ENCODE results near the gene PRXL2B. TPM values are rescaled to one million over a fixed set of nuclear protein-coding genes. Genes with fewer than 3 reads are reported as not detected.
A peak's percentile ranks its signal among the peaks of the same experiment; 100 is the strongest.
"Not testable (repeated sequence)": the region's sequence is repeated elsewhere in the genome, so short reads cannot be mapped to it uniquely, and the experiment has no call there.

The PRXL2B gene
- total and polyA plus RNA-seq, 7 donors = 0.97 to 3.9 (median 2.6) TPM

- Histone ChIP-seq H3K27ac (peak overlapping the region; percentile 83), H3K9me3 (no peaks in the 10 kb centered on the region), H3K27me3 (ENCODE audit: insufficient read depth in 3 of 3, low read length in 2 of 3) (peaks cover 0 to 39% (median 9%) of the 10 kb centered on the region in 3 donors), H3K4me3 (peak overlapping the region; percentile 66), H3K36me3 (ENCODE audit: insufficient read depth in 1 of 2, low read depth in 1 of 2) (no peaks in the 10 kb centered on the region), H3K4me1 (peaks cover 15% of the 10 kb centered on the region)
- ATAC-seq = peak; percentile 31 to 42 (median 40)
- peak; percentile 81 to 84 for DNase-seq
- WGBS, 3 donors = 0 to 3% (median 1%) methylated on average over 35 to 52 of the region's 52 CpGs
- no peak for TF ChIP-seq CTCF (IDR thresholded peaks at IDR 0.05)
- intact Hi-C loops (cut with DNase I) = loop anchor here in 1 of 2 donors (5.0 kb wide), 1 partner anchor 84 kb away; no protein-coding TSS in a partner anchor
Observed at GRCh38 chr1:2546515-2547209, 39.9 kb upstream of the PRXL2B start.

DNA sequence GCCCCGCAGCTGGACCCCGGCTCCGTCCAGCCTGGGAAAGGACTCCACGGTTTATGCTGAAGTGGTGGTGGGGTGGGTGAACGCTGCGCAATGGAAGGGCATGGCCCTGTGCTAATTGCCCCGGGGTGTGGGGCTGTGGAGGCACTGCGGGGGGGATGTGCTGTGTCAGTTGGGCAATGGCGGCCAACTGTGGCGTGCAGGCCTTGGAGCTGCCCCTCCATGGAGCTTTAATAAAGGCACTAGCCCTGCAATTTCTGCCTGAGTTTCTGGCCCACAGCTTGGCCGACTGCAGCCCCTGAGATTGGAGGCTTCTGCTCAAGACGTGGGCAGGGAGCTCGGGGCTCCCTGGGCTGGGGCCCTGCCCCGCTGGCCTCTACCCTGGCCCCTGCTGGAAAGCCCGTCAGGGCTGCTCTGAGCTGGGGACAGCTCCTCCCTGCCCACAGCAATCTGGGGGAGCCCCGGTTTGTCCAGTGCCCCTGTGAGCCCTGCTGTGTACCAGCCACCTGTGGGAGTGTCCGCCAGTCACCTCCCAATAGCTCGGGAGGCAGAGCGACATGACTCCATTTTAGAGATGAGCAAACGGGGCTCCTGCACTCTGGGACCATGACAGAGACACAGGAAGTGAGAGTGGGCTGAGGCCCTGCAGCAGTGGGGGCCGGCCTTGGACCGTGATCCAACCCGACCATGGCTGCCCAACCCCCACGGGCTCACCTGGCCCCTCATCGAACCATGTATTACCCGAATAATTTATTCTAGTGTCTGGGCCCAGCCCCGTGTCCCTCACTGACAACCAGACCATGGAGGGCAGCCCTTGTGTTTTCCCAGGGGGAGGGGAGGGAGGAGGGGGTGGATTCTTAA lies 39.1 kb upstream of the PRXL2B start:
- Histone ChIP-seq H3K36me3 (ENCODE audit: insufficient read depth in 1 of 2, low read depth in 1 of 2) (no peaks in the 10 kb centered on the region), H3K4me3 (peak overlapping the region; percentile 66), H3K4me1 (peaks cover 15% of the 10 kb centered on the region), H3K9me3 (no peaks in the 10 kb centered on the region), H3K27me3 (ENCODE audit: insufficient read depth in 3 of 3, low read length in 2 of 3) (peaks cover 0 to 38% (median 8%) of the 10 kb centered on the region in 3 donors), H3K27ac (peak overlapping the region; percentile 83)
- 14 to 23% (median 18%) methylated on average over 23 to 27 of the region's 27 CpGs for whole genome bisulfite sequencing, 3 donors
- intact Hi-C loops (cut with DNase I) = loop anchor here (1.0 to 5.0 kb wide), 2 partner anchors 85 to 133 kb away; no protein-coding TSS in a partner anchor
- no peak for DNase-seq
- TF ChIP-seq CTCF (IDR thresholded peaks at IDR 0.05) = no peak
- peak in 1 of 4 donors; percentile 1 for ATAC-seq

GRCh38 chr1:2548068-2548589 lies 38.4 kb upstream of the PRXL2B start:
- H3K4me3 ChIP-seq = peak overlapping the region; percentile 66
- H3K9me3 ChIP-seq = no peaks in the 10 kb centered on the region
- DNase-seq (peak; percentile 80 to 90), ATAC-seq (peak; percentile 60 to 82 (median 74))
- intact Hi-C loops (cut with DNase I) = loop anchor here (1.0 to 5.0 kb wide), 2 partner anchors 86 to 134 kb away; no protein-coding TSS in a partner anchor
- peaks cover 0 to 34% (median 4%) of the 10 kb centered on the region in 3 donors for H3K27me3 ChIP-seq (ENCODE audit: insufficient read depth in 3 of 3, low read length in 2 of 3)
- H3K36me3 ChIP-seq (ENCODE audit: insufficient read depth in 1 of 2, low read depth in 1 of 2) = no peaks in the 10 kb centered on the region
- WGBS, 3 donors = 19 to 26% (median 23%) methylated on average over 17 of the region's 17 CpGs
- TF ChIP-seq CTCF (IDR thresholded peaks at IDR 0.05) = peak; percentile 95
- peaks cover 15% of the 10 kb centered on the region for H3K4me1 ChIP-seq
- H3K27ac ChIP-seq = peak overlapping the region; percentile 83

DNA sequence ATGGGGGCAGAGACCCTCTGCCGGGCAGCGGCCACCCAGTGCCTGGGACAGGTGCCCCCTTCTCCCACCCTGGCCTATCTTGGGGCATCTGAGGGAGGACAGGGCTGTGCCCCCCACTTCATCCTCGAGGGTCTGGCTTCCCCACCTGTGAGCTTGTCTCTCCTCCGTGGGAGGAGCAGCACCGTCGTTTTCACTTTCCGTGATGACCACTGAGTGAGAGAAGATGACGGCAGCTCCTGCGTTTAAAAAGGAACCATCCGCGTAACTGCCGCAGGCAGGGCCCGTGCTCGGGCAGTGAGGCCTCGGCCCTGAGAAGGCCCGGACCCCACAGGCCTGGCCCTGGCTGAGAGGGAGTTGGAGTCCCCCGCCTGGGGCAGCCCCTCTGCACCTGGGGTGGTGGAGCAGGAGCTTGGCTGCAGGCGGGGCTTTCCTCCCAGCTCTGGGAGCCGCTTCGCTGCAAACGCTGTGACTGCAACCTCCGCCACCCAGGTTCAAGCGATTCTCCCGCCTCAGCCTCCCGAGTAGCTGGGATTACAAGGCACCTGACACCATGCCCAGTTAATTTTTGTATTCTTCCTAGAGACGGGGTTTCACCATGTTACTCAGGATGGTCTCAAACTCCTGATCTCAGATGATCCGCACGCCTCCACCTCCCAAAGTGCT lies 37.1 kb upstream of the PRXL2B start:
- Histone ChIP-seq H3K4me1 (peaks cover 15% of the 10 kb centered on the region), H3K4me3 (peak overlapping the region; percentile 66), H3K27ac (peak overlapping the region; percentile 77), H3K27me3 (ENCODE audit: insufficient read depth in 3 of 3, low read length in 2 of 3) (peaks cover 0 to 22% (median 4%) of the 10 kb centered on the region in 3 donors)
- not testable (repeated sequence) for ATAC-seq; DNase-seq; H3K36me3 ChIP-seq (ENCODE audit: insufficient read depth in 1 of 2, low read depth in 1 of 2); H3K9me3 ChIP-seq
- WGBS, 3 donors = 74 to 82% (median 76%) methylated on average over 23 to 25 of the region's 28 CpGs
- intact Hi-C loops (cut with DNase I) = loop anchor here in 1 of 2 donors (5.0 kb wide), 1 partner anchor 87 kb away; no protein-coding TSS in a partner anchor

DNA sequence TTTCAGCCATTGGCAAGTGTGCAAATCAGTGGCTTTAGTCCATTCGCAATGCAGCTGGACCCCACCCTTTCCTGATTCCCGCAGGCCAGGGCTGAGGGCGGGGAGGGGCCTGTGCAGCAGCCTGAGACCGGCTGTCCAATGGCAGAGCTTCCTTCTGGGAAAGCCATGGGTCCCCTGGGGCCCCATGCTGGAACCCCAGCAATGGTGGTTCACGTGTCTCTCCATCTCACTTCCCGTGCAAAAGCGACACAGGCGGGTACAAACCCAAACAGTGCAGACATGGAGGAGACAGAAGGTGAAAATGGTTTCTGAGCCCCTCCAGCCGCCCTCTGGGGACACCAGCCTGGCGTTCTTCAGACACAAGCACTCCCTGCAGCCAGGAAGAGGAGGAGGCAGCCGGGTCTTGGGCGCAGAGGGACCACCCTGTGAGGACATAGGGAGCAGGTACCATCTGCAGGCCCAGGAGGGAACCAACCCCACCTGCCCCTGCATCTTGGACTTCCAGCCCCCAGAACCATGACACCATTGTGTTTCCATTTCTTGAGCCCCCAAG lies 36.2 kb upstream of the PRXL2B start:
- Histone ChIP-seq H3K4me1 (peaks cover 15% of the 10 kb centered on the region), H3K27me3 (ENCODE audit: insufficient read depth in 3 of 3, low read length in 2 of 3) (peaks cover 0 to 22% (median 6%) of the 10 kb centered on the region in 3 donors), H3K4me3 (peak overlapping the region; percentile 66)
- DNase-seq; H3K36me3 ChIP-seq (ENCODE audit: insufficient read depth in 1 of 2, low read depth in 1 of 2); H3K27ac ChIP-seq; intact Hi-C loops (cut with DNase I); ATAC-seq; H3K9me3 ChIP-seq: not testable (repeated sequence)
- 39 to 47% (median 41%) methylated on average over 8 to 11 of the region's 12 CpGs for WGBS, 3 donors

DNA sequence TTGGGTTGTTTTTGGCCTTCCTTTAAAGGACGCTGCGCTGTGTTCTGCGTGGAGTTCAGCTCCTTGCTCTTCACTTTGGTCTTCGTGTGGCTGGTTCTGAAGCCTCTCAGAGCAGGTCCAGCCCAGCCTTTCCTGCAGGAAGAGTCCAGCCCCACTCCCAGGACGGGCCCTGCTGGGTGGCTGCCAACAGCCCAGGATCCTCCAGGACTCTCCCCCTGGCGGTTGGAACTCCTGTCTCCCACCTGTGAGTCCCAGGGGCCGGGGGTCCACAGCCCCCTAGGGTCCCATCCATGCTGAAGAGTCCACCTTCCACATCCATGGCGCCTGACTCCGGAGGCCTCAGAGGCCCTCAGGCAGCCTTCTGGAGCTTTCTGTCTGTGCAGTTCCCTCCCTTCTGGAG lies 35.0 kb upstream of the PRXL2B start:
- H3K4me3 ChIP-seq = peak overlapping the region; percentile 49
- peaks cover 0 to 14% (median 6%) of the 10 kb centered on the region in 3 donors for H3K27me3 ChIP-seq (ENCODE audit: insufficient read depth in 3 of 3, low read length in 2 of 3)
- H3K9me3 ChIP-seq; ATAC-seq; H3K27ac ChIP-seq; intact Hi-C loops (cut with DNase I); H3K36me3 ChIP-seq (ENCODE audit: insufficient read depth in 1 of 2, low read depth in 1 of 2); DNase-seq: not testable (repeated sequence)
- peaks cover 11% of the 10 kb centered on the region for H3K4me1 ChIP-seq
- 69 to 77% (median 74%) methylated on average over 7 to 9 of the region's 9 CpGs for WGBS, 3 donors

Measured in psoas muscle (tissue), 8 donors.